Fibroblast of mammary gland (primary cell): ENCODE measurements around the gene SPART.

Experiments used
- DNase-seq: peaks from one replicate; pipeline ENCODE4 v3.0.0-alpha.2; 2010; ENCODE audit warnings: low read depth
- H3K4me3 ChIP-seq: 2 replicates; pipeline ENCODE4 v1.5.1; 2011; ENCODE audit warnings: low read depth, mild to moderate bottlenecking, low read length, moderate library complexity; ENCODE audit not compliant: control insufficient read depth
- TF ChIP-seq, protein P1 (sequence below): conservative IDR thresholded peaks from 2 replicates; pipeline ENCODE4 v1.5.1; 2011; ENCODE audit warnings: low read depth, low read length, inconsistent platforms; ENCODE audit not compliant: control insufficient read depth, insufficient read depth

SPART gene

GRCh38 chr13:36345438-36346221, 564 bp downstream of the SPART start:
- peak overlapping the region; percentile 74 for H3K4me3 ChIP-seq
- TF ChIP-seq, protein P1, sequence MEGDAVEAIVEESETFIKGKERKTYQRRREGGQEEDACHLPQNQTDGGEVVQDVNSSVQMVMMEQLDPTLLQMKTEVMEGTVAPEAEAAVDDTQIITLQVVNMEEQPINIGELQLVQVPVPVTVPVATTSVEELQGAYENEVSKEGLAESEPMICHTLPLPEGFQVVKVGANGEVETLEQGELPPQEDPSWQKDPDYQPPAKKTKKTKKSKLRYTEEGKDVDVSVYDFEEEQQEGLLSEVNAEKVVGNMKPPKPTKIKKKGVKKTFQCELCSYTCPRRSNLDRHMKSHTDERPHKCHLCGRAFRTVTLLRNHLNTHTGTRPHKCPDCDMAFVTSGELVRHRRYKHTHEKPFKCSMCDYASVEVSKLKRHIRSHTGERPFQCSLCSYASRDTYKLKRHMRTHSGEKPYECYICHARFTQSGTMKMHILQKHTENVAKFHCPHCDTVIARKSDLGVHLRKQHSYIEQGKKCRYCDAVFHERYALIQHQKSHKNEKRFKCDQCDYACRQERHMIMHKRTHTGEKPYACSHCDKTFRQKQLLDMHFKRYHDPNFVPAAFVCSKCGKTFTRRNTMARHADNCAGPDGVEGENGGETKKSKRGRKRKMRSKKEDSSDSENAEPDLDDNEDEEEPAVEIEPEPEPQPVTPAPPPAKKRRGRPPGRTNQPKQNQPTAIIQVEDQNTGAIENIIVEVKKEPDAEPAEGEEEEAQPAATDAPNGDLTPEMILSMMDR = no peak
- peak; percentile 93 for DNase-seq

- peak overlapping the region; percentile 74 for H3K4me3 ChIP-seq
- TF ChIP-seq, protein P1 = no peak
- DNase-seq = peak; percentile 38
These were observed 1.2 kb downstream of the SPART start for GRCh38 chr13:36344886-36345437.

DNA sequence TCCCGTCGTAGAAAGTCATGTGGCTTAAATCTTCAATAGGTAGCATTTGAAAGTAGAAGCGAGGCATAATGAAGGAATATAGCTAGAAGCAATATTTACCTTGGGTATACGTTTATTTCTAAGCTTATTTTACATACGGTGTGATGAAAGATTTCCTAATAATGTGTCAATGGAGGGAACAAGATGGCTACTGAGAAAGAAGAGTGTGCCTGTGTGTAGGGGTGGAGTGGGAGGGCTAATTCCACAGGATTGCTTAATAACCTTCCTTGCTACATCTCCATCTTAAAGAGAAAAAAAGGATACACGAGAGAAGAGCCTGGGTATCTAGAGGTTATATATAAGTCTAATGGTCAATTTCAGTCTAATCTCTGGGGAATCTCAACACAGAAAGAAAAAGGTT, 2.0 kb downstream of the SPART start:
- TF ChIP-seq, protein P1 = no peak
- DNase-seq = peak; percentile 84
- H3K4me3 ChIP-seq = peak overlapping the region; percentile 74

GRCh38 chr13:36343766-36344165, 2.4 kb downstream of the SPART start:
- TF ChIP-seq, protein P1 = no peak
- no peak for DNase-seq
- peak overlapping the region; percentile 74 for H3K4me3 ChIP-seq

DNA sequence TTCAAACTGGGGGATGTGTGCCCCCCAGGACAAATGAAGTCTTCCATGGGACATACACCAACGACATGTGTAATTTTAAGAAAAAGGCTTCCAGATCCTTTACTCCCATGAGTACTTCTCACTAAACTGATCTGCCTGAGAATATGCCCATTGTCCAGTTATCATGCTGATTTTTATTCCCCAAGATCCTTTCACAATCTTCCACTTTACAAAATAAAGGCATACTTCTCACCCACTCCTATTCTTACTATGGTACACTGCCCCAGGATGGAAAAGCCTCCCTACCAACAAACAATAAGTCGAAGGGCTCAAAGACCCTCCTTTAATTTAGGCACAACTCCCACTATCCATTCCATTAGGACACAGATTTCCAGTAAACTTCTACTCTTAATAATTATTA, 3.5 kb downstream of the SPART start:
- TF ChIP-seq, protein P1 = no peak
- no peak for DNase-seq
- H3K4me3 ChIP-seq = no peak overlapping the region

DNA sequence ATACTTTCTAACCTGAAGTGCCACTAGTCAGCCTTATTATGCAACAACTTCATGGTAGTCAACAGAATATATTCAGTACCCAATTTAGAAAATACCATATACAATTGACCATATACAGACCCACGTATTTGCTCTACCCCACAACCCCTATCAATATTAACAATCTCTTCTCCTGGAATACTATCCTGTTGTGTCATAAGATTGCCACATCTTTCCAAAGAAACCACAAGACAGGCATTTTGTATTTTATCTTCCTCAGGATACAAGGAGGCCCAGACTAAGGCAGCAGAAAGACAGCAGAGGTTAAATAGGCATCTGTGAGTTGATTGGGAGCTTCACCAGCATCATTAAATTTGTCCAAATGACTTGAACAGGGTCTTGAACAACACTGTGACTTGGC, 4.5 kb downstream of the SPART start:
- peak; percentile 58 for DNase-seq
- TF ChIP-seq, protein P1 = no peak
- H3K4me3 ChIP-seq = no peak overlapping the region

DNA sequence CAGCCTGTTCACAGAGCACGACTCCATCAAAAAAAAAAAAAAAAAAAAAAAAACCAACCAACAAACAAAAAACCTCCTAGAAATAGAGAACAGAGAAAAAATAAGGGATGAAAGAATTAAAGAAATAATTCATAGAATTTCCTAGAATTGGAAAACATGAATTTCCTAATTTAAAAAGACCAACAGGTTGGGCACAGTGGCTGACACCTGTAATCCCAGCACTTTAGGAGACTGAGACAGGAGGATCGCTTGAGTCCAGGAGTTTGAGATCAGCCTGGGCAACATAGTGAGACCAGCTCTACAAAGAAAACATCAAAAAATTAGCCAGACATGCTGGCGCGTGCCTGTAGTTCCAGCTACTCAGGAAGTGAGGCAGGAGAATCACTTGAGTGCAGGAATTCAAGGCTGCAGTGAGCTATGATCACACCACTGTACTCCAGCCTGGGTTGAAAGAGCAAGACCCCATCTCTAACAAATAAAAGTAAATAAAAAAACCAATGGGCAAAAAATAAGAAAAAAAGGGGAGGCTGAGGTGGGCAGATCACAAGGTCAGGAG, 6.5 kb downstream of the SPART start:
- no peak overlapping the region for H3K4me3 ChIP-seq
- DNase-seq = no peak
- TF ChIP-seq, protein P1 = no peak
